Measurements from ENCODE around the gene EMILIN3.
A peak's percentile ranks its signal among the peaks of the same experiment; 100 is the strongest.

Gene EMILIN3

GRCh38 chr20:41344938-41345728, 21.5 kb downstream of the EMILIN3 start:
- no peak for DNase-seq (ENCODE audit: low spot score)
- no peak for TF ChIP-seq CTCF (IDR thresholded peaks at IDR 0.05; ENCODE audit: extremely low read depth, missing control alignments)

DNA sequence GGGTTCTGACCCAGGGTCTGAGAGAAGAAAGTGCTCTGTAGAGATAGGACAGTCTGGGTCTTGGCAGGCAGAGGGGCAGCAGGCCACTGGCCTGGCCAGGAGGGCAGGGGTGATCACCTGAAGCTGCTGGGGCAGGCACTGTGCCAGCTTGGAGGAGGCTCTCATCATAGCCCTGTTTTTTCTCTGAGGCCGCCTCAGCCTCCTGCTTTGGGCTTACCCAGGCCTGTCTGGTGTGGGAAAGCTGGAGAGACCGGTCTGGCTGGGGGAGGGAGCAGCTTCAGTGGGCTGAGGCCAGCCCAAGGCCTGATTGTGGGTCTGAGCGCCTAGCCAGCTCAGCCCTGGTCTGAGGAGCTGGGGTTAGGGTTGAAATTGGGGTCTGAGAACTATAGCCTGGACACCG, 22.1 kb downstream of the EMILIN3 start:
- no peak for TF ChIP-seq CTCF (IDR thresholded peaks at IDR 0.05; ENCODE audit: extremely low read depth, missing control alignments)
- DNase-seq (ENCODE audit: low spot score), result no peak

DNA sequence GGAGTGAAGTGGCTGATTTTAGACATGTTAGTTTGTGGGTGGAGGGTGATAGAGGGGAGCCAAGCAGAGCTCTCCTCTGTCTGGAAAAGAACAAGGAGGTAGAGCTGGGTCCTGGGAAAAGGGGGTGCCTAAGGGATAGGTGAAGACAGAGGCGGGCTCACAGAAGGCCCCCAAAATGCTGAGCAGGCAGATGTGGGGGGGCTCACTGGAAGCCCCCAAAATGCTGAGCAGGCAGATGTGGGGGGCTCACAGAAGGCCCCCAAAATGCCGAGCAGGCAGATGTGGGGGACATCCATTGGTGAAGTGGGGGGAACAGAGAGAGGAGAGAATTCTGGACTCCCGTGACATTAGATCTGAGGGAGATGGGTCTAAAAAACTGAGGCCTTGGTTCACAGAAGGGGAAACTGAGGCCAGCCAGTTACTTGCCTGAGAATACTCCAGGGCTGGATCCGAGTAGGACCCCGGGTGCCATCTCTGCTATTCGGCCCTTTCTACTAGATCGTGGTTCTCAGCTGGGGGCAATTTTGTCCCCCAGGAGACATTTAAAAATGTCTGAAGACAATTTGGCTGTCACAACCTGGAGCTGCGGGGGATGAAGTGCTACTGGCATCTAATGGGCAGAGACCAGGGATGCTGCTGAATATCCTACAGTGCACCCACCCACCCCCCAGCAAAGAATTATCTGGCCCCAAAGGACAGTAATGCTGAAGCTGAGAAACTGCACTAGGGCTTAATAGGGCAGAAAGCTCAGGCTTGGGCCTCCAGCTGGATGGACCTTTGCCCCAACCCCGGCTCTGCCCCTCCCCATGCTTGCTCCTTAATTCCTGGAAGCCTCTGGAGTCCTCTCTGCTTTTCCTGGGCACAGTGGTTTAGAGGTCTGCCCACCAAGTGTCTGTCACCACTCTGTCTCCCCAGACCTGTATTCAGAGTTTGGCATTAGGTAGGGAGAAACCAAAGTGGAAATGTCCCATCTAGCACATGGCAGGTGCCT, 23.8 kb downstream of the EMILIN3 start:
- TF ChIP-seq CTCF (IDR thresholded peaks at IDR 0.05; ENCODE audit: extremely low read depth, missing control alignments), result no peak
- DNase-seq (ENCODE audit: low spot score), result no peak

DNA sequence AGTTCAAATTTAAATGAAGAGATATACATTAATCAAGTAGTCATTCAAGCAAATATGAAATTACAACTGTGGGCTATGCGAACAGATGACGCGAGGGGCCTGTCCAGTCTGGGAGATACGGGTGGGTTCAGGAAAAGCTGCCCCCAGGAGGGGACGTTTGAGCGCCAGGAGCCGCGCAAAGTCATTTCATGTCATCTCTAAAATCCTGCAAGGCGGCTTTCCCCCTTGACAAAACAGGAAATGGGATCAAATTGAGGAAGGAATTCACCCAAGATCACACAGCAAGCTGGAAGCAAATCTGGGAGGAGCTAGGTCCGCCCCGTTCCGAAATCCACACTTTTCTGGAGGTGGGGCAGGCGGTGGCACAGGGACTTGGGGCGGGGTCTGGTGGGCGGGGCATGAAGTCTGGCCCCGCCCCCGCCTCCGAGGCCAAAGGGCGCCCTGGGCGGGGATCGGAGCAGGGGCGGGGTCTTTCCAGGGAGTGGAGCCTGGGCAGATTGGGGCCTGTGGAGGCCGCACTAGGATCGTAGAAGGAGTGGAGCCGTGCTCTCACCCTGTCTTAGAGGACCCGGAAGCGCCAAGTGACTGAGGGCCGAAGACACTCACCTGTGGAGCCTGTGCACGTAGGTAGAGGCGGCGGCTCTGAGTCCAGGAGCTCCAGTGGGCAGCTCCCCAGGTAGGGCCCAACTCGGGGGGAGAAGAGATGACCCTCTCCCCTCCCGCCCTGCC, 26.1 kb downstream of the EMILIN3 start, which contains the start of gene LPIN3:
Gene LPIN3, plus strand, starts transcription at position 495 of the 729 bp plus-strand sequence. CDS start 4,983 bp downstream, outside the sequence.
- DNase-seq (ENCODE audit: low spot score), result peak; percentile 80

GRCh38 chr20:41339957-41340326, 26.7 kb downstream of the EMILIN3 start:
- TF ChIP-seq CTCF (IDR thresholded peaks at IDR 0.05; ENCODE audit: extremely low read depth, missing control alignments), result peak; percentile 89
- peak; percentile 86 for DNase-seq (ENCODE audit: low spot score)

More for the DNA sequence above, 26.1 kb downstream of the EMILIN3 start, which contains the start of gene LPIN3:
- no peak for TF ChIP-seq CTCF (IDR thresholded peaks at IDR 0.05; ENCODE audit: extremely low read depth, missing control alignments)

DNA sequence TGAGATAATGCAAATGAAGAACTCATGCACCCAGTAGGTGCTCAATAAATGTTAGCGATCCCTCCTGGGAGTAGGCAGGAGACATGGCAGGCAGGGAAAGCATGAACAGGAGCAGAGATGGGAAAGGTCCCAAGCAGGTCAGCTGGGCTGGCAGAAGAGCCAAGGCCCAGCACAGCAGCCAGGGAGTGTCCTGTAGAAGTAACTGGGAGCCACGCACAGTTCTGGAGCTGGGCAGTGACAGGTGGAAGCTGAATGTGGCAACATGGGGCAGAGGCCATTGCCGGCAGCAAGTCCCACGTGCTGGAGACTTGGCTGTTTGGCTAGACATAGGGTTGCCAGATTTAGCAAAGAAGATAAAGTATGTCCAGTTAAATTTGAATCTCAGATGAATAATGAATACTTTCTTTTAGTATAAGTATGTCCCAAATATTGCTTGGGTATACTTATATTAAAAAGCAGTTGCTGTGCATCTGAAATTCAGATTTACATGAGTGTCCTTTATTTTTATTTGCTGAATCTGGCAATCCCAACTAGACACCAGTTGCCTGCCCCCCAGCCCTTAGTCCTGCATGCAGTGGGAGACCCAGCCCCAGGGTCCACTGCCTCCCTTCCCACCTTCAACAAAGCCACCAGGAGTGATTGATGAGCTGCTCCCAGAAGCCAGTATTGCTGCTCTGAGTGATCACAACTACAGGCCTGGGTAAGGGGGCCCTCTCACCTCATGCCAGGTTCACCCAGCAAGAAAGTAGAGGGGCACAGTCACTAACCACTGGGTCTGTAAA, 29.7 kb downstream of the EMILIN3 start:
- no peak for TF ChIP-seq CTCF (IDR thresholded peaks at IDR 0.05; ENCODE audit: extremely low read depth, missing control alignments)
- no peak for DNase-seq (ENCODE audit: low spot score)
